SK-N-SH (cell line): Measurements from ENCODE around the gene PRRC2B. TPM values are rescaled to one million over a fixed set of nuclear protein-coding genes. Genes with fewer than 3 reads are reported as not detected.

Experiments used
- CTCF ChIA-PET: fragments of 300-600, 350-600 bp; formaldehyde crosslinking; extraction: SDS; loops from one replicate; lab custom pipeline; 2021; lab: Yijun Ruan, JAX
- POLR2A ChIA-PET: fragments of 350-600 bp; sonication (Branson Sonifier 250); formaldehyde crosslinking; extraction: SDS; loops from one replicate; lab custom pipeline; 2020; ENCODE audit warnings: antibody characterized with exemption, inconsistent platforms; lab: Yijun Ruan, JAX
- DNase-seq: peaks from one replicate; pipeline ENCODE4 v3.0.0; 2012
- H2AFZ ChIP-seq: fragments of 200-600 bp; sonication (generic); 2 replicates; pipeline ENCODE4 v1.8.1; 2016; ENCODE audit warnings: antibody characterized with exemption, mild to moderate bottlenecking, low read depth
- H3F3A ChIP-seq: fragments of 200-600 bp; sonication (generic); replicated peaks from 2 replicates; pipeline ENCODE3; 2016; ENCODE audit warnings: antibody characterized with exemption, mild to moderate bottlenecking; ENCODE audit not compliant: insufficient read depth
- H3K27ac ChIP-seq, 2 experiments: fragments of 200-500 bp in 1 of 2; fragments of 200-600 bp in 1 of 2; sonication (Bioruptor generic) in 1 of 2; sonication (generic), shearing (Covaris generic) in 1 of 2; 2 replicates each; pipeline versions ENCODE4 v1.5.1 to v1.6.1; 2014 to 2016; ENCODE audit warnings: low read depth in 2 of 2, inconsistent platforms in 1 of 2, low read length in 1 of 2, mild to moderate bottlenecking in 1 of 2, mixed read lengths in 1 of 2
- H3K27me3 ChIP-seq: fragments of 200-600 bp; sonication (generic), shearing (Covaris generic); 2 replicates; pipeline ENCODE4 v1.6.1; 2016; ENCODE audit warnings: mixed run types; ENCODE audit not compliant: insufficient read depth
- H3K36me3 ChIP-seq, 2 experiments: fragments of 200-500 bp in 1 of 2; fragments of 200-600 bp in 1 of 2; sonication (Bioruptor generic) in 1 of 2; sonication (generic) in 1 of 2; replicated peaks in 1 of 2; 2 replicates each; pipeline versions ENCODE3 to v1.5.1; 2014 to 2016; ENCODE audit warnings: low read length in 1 of 2, mild to moderate bottlenecking in 1 of 2; ENCODE audit not compliant: insufficient read depth in 2 of 2, control insufficient read depth in 1 of 2
- H3K4me1 ChIP-seq, 2 experiments: fragments of 200-500 bp in 1 of 2; fragments of 200-600 bp in 1 of 2; sonication (Bioruptor generic) in 1 of 2; sonication (generic), shearing (Covaris generic) in 1 of 2; 2 replicates each; pipeline versions ENCODE4 v1.5.1 to v1.6.1; 2014 to 2016; ENCODE audit warnings: low read depth in 1 of 2, low read length in 1 of 2, mixed run types in 1 of 2; ENCODE audit not compliant: insufficient read depth in 2 of 2, control insufficient read depth in 1 of 2
- H3K4me2 ChIP-seq: fragments of 200-600 bp; sonication (generic), shearing (Covaris generic); 2 replicates; pipeline ENCODE4 v1.6.1; 2017; ENCODE audit warnings: mixed run types
- H3K4me3 ChIP-seq, 2 experiments: fragments of 200-500 bp in 1 of 2; fragments of 200-600 bp in 1 of 2; sonication (Bioruptor generic) in 1 of 2; sonication (generic), shearing (Covaris generic) in 1 of 2; 2 replicates each; pipeline versions ENCODE4 v1.5.1 to v1.8.1; 2014 to 2016; ENCODE audit warnings: low read depth in 2 of 2, inconsistent platforms in 1 of 2, low read length in 1 of 2, mild to moderate bottlenecking in 1 of 2, mixed read lengths in 1 of 2, moderate library complexity in 1 of 2
- H3K79me2 ChIP-seq: fragments of 200-600 bp; sonication (generic); 2 replicates; pipeline ENCODE4 v1.8.1; 2017; ENCODE audit warnings: mild to moderate bottlenecking; ENCODE audit not compliant: insufficient read depth
- H3K9ac ChIP-seq: fragments of 200-600 bp; sonication (generic); 2 replicates; pipeline ENCODE4 v1.6.1; 2017; ENCODE audit warnings: mixed run types
- H3K9me2 ChIP-seq: fragments of 200-600 bp; sonication (generic); 2 replicates; pipeline ENCODE4 v1.6.1; 2017; ENCODE audit warnings: mixed run types
- H3K9me3 ChIP-seq: fragments of 200-600 bp; sonication (generic); 2 replicates; pipeline ENCODE4 v1.6.1; 2017; ENCODE audit warnings: mixed run types, mild to moderate bottlenecking, moderate library complexity
- H4K20me1 ChIP-seq: fragments of 200-600 bp; sonication (generic); 2 replicates; pipeline ENCODE4 v1.6.1; 2017; ENCODE audit warnings: mild to moderate bottlenecking, mixed run types; ENCODE audit not compliant: insufficient read depth
- CHD2 ChIP-seq: fragments of 150-350 bp; IDR thresholded peaks from 2 replicates; pipeline ENCODE4 v1.6.1; 2018; ENCODE audit warnings: low read length; ENCODE audit not compliant: partially characterized antibody
- CTCF ChIP-seq: fragments of 200-600 bp; sonication (generic); IDR thresholded peaks from 2 replicates; pipeline ENCODE4 v1.6.1; 2017; ENCODE audit warnings: antibody characterized with exemption, mild to moderate bottlenecking, moderate library complexity
- FOSL2 ChIP-seq: IDR thresholded peaks from 2 replicates; pipeline ENCODE4 v1.4.0; 2012; ENCODE audit warnings: low read depth, mild to moderate bottlenecking, moderate library complexity, borderline replicate concordance
- FOXM1 ChIP-seq: IDR thresholded peaks from 2 replicates; pipeline ENCODE4 v1.4.0; 2012; ENCODE audit warnings: low read depth, mild to moderate bottlenecking
- GATA2 ChIP-seq: sonication (generic); formaldehyde crosslinking; IDR thresholded peaks from 2 replicates; pipeline ENCODE4 v1.5.0; 2020; ENCODE audit warnings: mild to moderate bottlenecking, missing genetic modification reagents
- MXI1 ChIP-seq: IDR thresholded peaks from 2 replicates; pipeline ENCODE4 v1.6.1; 2012; ENCODE audit warnings: mild to moderate bottlenecking, low read depth, low read length, improper control_type of control experiment
- NFIC ChIP-seq: IDR thresholded peaks from 2 replicates; pipeline ENCODE4 v1.4.0; 2012; ENCODE audit warnings: borderline replicate concordance
- POLR2AphosphoS5 ChIP-seq: IDR thresholded peaks from 2 replicates; pipeline ENCODE4 v1.6.1; 2012; ENCODE audit warnings: low read depth, low read length
- RAD21 ChIP-seq: IDR thresholded peaks from 2 replicates; pipeline ENCODE4 v1.6.1; 2012; ENCODE audit warnings: mild to moderate bottlenecking, low read length
- REST ChIP-seq: IDR thresholded peaks from 2 replicates; pipeline ENCODE4 v1.6.1; 2012; ENCODE audit warnings: mild to moderate bottlenecking, low read depth, low read length, moderate library complexity
- RXRA ChIP-seq: IDR thresholded peaks from 2 replicates; pipeline ENCODE4 v1.4.0; 2012; ENCODE audit warnings: low read depth, mild to moderate bottlenecking, borderline replicate concordance
- TEAD4 ChIP-seq: IDR thresholded peaks from 2 replicates; pipeline ENCODE4 v1.4.0; 2012; ENCODE audit warnings: mild to moderate bottlenecking, borderline replicate concordance; ENCODE audit not compliant: insufficient read depth
- USF1 ChIP-seq: IDR thresholded peaks from 2 replicates; pipeline ENCODE4 v1.4.0; 2012; ENCODE audit warnings: low read depth, borderline replicate concordance
- WGBS: methylation state at CpG from one replicate; pipeline ENCODE4 v1.1.6; 2017; ENCODE audit warnings: low lambda C conversion rate; 5-methylcytosine and 5-hydroxymethylcytosine counted together
- polyA plus RNA-seq, 3 experiments: library from polyadenylated mRNA; depleted of rRNA; stranded (reverse); fragments of >200 nt; gene quantifications; 2 replicates each; pipeline ENCODE4 v1.2.3, GENCODE V29; 2012

Gene PRRC2B
- polyA plus RNA-seq, 1 of the 3 experiments (the other 2 are of a cell fraction), result 26.3 TPM

GRCh38 chr9:131441441-131441840 lies 47.6 kb downstream of the PRRC2B start:
- DNase-seq, result no peak
- Histone ChIP-seq H3K9me3 (no peaks in the 10 kb centered on the region), H3K36me3 (peaks cover 63 to 82% of the 10 kb centered on the region in 2 experiments), H3K4me3 (no peak overlapping the region), H3K27me3 (no peaks in the 10 kb centered on the region), H3K9me2 (no peaks in the 10 kb centered on the region), H3F3A (peaks cover 10% of the 10 kb centered on the region), H2AFZ (no peak overlapping the region), H3K79me2 (peaks cover 82% of the 10 kb centered on the region), H3K27ac (no peak overlapping the region), H3K4me1 (no peaks in the 10 kb centered on the region; a peak in 1 of 4 replicates), H3K9ac (no peak overlapping the region), H4K20me1 (peaks cover 35% of the 10 kb centered on the region), H3K4me2 (no peak overlapping the region)
- CTCF ChIA-PET, result interaction anchor here (1.4 kb wide), 1 partner anchor 13 kb away, joined by 3 read pairs; no protein-coding TSS in a partner anchor
- no peak for TF ChIP-seq FOXM1
- no peak for TF ChIP-seq GATA2 (CRISPR knock-in tag)
- no peak for TF ChIP-seq FOSL2
- 85% methylated on average over 2 of the region's 2 CpGs for WGBS
- POLR2A ChIA-PET, result interaction anchor here (0.5 kb wide), 1 partner anchor 400 kb away, joined by 3 read pairs; no protein-coding TSS in a partner anchor

GRCh38 chr9:131442351-131442750 lies 48.5 kb downstream of the PRRC2B start:
- H4K20me1 ChIP-seq, result peaks cover 34% of the 10 kb centered on the region
- peaks cover 10% of the 10 kb centered on the region for H3F3A ChIP-seq
- no peaks in the 10 kb centered on the region for H3K27me3 ChIP-seq
- ChIA-PET POLR2A (no interaction called here), CTCF (interaction anchor here (0.6 kb wide), 1 partner anchor 36 kb away, joined by 3 read pairs; no protein-coding TSS in a partner anchor)
- H3K36me3 ChIP-seq, result peaks cover 65 to 82% of the 10 kb centered on the region in 2 experiments
- no peaks in the 10 kb centered on the region; a peak in 1 of 4 replicates for H3K4me1 ChIP-seq
- no peak for DNase-seq
- H3K9ac ChIP-seq, result no peak overlapping the region
- H3K4me3 ChIP-seq, result no peak overlapping the region
- no peak overlapping the region for H3K4me2 ChIP-seq
- H3K9me2 ChIP-seq, result no peaks in the 10 kb centered on the region
- no peaks in the 10 kb centered on the region for H3K9me3 ChIP-seq
- no peak overlapping the region for H3K27ac ChIP-seq
- no peak for TF ChIP-seq NFIC
- TF ChIP-seq TEAD4, result no peak
- TF ChIP-seq MXI1, result no peak
- TF ChIP-seq RXRA, result no peak
- no peak for TF ChIP-seq USF1
- H3K79me2 ChIP-seq, result peaks cover 78% of the 10 kb centered on the region
- 87% methylated on average over 10 of the region's 10 CpGs for WGBS
- H2AFZ ChIP-seq, result no peak overlapping the region

- WGBS, result 88% methylated on average over 1 of the region's 2 CpGs
- peaks cover 27% of the 10 kb centered on the region; the same call in 1 of the 2 replicates for H4K20me1 ChIP-seq
- no peak overlapping the region for H3K9ac ChIP-seq
- H3K4me2 ChIP-seq, result no peak overlapping the region
- DNase-seq, result no peak
- no peak overlapping the region for H2AFZ ChIP-seq
- H3K79me2 ChIP-seq, result peaks cover 76% of the 10 kb centered on the region
- no peaks in the 10 kb centered on the region for H3K4me1 ChIP-seq
- H3K36me3 ChIP-seq, result peaks cover 63 to 78% of the 10 kb centered on the region in 2 experiments
- POLR2A ChIA-PET, result no interaction called here
- no peaks in the 10 kb centered on the region for H3K9me2 ChIP-seq
- no peaks in the 10 kb centered on the region for H3K27me3 ChIP-seq
- peaks cover 11% of the 10 kb centered on the region for H3F3A ChIP-seq
- no peak overlapping the region for H3K27ac ChIP-seq
- CTCF ChIA-PET, result no interaction called here
- no peak overlapping the region for H3K4me3 ChIP-seq
- no peaks in the 10 kb centered on the region for H3K9me3 ChIP-seq
- TF ChIP-seq CTCF (no peak), POLR2AphosphoS5 (no peak), REST (no peak), RXRA (no peak), CHD2 (no peak), RAD21 (no peak), USF1 (no peak)
Measured at GRCh38 chr9:131443648-131444047, 49.8 kb downstream of the PRRC2B start.
